ENCODE results near the gene LTO1.

Gene LTO1

GRCh38 chr11:69644071-69644961 is 30.8 kb downstream of the LTO1 start:
- no peak for DNase-seq

DNA sequence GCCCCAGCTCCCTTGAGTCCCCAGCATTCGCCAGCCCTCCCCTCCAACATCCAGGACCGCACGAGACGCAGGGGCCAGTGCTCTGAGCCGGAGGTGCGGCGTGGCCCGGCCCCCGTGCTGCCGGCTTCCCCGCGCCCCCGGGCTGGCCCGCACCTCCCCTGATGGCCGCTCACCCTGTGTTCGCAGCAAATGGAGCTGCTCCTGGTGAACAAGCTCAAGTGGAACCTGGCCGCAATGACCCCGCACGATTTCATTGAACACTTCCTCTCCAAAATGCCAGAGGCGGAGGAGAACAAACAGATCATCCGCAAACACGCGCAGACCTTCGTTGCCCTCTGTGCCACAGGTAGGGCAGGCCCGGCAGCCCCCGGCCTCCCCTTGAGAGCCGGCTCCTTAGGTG is 31.5 kb downstream of the LTO1 start:
- peak; percentile 56 for DNase-seq

DNA sequence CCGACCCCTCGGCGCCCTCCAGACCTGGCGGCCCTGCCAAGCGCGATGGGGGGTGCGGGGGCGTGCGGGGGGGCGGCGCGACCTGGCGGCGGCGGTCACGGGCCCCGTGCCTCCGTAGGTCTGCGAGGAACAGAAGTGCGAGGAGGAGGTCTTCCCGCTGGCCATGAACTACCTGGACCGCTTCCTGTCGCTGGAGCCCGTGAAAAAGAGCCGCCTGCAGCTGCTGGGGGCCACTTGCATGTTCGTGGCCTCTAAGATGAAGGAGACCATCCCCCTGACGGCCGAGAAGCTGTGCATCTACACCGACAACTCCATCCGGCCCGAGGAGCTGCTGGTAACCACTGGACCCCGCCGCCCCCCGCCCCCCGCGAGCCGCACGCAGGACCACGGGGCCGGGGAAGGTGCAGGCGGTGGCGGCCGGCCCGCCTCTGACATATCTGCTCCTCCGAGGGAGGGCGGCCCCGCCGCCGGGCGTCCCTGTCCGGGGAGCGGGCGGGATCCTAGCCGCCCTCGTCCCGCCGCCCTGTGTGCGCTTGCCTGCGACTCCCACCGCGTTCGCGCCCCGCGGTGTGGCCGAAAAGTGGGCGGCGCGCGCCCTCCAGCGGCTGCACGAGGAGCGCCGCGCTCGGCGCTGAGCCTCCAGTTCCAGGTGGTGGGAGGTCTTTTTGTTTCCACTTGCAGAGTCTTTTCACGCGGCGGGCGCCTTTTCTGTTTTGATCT is 32.1 kb downstream of the LTO1 start:
- DNase-seq: peak; percentile 93

- peak; percentile 57 for DNase-seq
These were observed 32.6 kb downstream of the LTO1 start for GRCh38 chr11:69642549-69642912.

GRCh38 chr11:69641681-69642548 is 33.2 kb downstream of the LTO1 start:
- peak; percentile 62 for DNase-seq

GRCh38 chr11:69640995-69641581 is 34.1 kb downstream of the LTO1 start, which contains the start of gene CCND1:
Gene CCND1, plus strand, starts transcription at chr11:69641156. Its CDS starts 158 bp downstream, at chr11:69641314.
- peak; percentile 65 for DNase-seq

DNA sequence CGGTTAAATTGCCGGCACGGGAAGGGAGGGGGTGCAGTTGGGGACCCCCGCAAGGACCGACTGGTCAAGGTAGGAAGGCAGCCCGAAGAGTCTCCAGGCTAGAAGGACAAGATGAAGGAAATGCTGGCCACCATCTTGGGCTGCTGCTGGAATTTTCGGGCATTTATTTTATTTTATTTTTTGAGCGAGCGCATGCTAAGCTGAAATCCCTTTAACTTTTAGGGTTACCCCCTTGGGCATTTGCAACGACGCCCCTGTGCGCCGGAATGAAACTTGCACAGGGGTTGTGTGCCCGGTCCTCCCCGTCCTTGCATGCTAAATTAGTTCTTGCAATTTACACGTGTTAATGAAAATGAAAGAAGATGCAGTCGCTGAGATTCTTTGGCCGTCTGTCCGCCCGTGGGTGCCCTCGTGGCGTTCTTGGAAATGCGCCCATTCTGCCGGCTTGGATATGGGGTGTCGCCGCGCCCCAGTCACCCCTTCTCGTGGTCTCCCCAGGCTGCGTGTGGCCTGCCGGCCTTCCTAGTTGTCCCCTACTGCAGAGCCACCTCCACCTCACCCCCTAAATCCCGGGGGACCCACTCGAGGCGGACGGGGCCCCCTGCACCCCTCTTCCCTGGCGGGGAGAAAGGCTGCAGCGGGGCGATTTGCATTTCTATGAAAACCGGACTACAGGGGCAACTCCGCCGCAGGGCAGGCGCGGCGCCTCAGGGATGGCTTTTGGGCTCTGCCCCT is 34.7 kb downstream of the LTO1 start:
- DNase-seq: peak; percentile 58

- no peak for DNase-seq
These were observed 35.3 kb downstream of the LTO1 start for GRCh38 chr11:69639831-69640230.

- DNase-seq: peak; percentile 66
These were observed 36.0 kb downstream of the LTO1 start for GRCh38 chr11:69638941-69639681.

- DNase-seq: no peak
These were observed 36.9 kb downstream of the LTO1 start for GRCh38 chr11:69637941-69638871.

- no peak for DNase-seq
These were observed 37.8 kb downstream of the LTO1 start for GRCh38 chr11:69637198-69637940.

DNA sequence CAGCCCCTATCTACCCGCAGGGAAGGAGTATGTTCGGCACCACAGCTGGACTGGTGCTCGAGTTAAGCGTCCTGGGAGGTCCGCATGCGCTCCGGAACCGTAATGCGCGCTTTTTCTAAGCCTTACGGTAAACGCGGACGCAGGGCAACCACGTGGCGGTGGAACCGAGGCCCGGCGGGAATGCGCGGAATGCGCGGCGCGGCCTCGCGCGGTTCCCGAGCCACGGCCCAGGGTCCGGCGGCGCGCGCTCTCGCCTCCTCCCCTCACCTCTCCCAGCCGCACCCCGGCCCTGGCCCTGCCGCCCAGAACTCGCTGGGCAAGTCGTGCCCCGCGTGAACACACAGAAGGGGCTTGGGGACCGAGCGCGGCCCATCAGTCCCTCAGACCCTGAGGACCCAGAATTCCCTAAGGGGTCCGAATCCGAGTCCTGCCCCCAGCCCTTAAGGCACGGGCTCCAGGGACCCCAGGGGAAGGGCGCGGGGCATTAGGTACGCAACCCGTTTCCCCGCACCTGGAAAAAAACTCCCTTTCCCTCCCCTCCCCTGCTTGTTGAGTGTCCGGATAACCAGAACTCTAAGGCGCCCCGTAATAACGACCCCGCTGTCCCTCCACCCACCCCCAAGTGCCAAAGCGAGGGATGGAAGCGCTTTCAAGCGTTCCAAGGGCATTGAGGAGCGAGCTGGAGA is 38.5 kb downstream of the LTO1 start:
- no peak for DNase-seq

- no peak for DNase-seq
These were observed 39.2 kb downstream of the LTO1 start for GRCh38 chr11:69635804-69636511.

DNA sequence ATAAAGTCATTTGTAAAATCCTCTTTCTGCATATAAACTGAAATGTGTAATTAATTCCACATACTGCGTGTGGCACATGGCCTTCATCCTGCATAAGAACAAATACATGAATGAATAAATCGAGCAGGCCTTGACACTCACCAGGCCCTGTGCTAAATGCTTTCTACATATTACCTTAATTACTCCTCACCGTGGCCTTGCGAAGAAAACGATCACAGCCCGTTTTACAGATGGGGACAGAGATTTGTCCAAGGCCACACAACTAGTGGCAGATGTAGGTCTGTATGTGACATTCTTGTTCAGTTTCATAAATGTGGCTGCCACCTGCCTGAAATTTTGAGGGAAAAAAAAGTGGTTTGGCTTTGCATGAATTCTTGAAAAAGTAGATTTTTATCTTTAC is 40.0 kb downstream of the LTO1 start:
- DNase-seq: no peak

DNA sequence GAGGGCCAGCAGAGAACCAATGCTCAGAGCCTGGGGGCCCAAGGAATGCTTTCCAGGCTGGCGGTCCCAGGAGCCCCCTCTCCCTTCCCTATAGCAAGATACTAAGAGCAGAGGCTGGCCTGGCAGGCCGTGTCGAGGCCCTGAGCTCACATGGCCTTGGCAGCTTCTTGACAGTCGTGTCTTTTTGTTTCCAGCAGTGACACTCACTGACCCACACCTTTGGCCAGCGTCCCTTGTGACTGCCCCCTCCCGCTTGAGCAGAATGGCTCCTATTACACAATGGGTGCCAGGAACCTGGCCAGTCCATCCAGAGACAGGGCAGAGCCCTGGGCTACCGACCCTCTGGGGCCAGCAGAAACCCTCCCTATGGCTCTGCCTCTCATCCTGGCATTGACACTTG is 40.6 kb downstream of the LTO1 start:
- DNase-seq: no peak

DNA sequence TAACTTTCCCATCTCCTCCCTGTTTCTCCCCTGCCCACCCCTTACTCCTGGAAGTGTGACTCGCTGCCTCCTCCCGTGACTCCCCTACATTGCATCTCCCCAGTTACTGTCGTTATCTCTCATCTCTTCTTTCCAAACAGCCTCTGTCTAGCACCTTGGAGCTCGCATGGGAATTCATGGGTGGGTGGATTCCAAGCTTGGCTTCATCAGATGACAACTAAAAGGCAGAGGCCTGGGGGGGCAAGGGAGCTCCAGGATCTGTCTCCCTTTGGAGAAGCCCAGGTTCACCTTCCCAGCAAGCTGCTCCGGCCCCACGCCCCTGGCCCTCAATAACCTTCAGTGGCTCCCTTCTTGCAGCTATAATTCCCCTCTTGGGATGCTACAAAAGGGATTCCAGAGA is 41.1 kb downstream of the LTO1 start:
- DNase-seq: no peak

GRCh38 chr11:69632900-69633299 is 42.3 kb downstream of the LTO1 start:
- DNase-seq: no peak

GRCh38 chr11:69630424-69630823 is 44.7 kb downstream of the LTO1 start:
- no peak for DNase-seq

All from activated CD8-positive, alpha-beta memory T cell treated with anti-CD3 and anti-CD28 coated beads, Interleukin-2, amount 50 U/mL, for 48 hours (primary cell).